Measurements from ENCODE around the gene PKD1L1.

DNA sequence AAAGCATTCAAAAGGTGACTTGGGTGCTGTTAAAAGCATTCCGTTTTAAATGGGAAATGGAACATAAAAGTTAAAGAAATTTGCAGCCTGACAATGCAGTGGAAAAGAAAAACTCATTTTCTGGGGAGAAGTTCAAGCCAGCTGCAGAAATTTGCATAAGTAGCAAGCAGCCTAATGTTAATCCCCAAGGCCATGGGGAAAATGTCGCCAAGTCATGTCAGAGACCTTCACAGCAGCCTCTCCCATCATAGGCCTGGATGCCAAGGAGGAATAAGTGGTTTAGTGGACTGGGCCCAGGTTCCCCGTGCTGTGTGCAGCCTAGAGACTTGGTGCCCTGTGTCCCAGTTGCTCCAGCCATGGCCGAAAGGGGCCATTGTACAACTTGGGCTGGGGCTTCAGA is 154.2 kb downstream of the PKD1L1 start:
- TF ChIP-seq ZFX (IDR thresholded peaks at IDR 0.05) (no peak), SIN3A (IDR thresholded peaks at IDR 0.05; ENCODE audit: low read depth) (no peak), POLR2A (IDR thresholded peaks at IDR 0.05; ENCODE audit: borderline replicate concordance, extremely low read depth, insufficient read depth, insufficient read length) (no peak), EZH2 (IDR thresholded peaks at IDR 0.05) (no peak), YY1 (IDR thresholded peaks at IDR 0.05; ENCODE audit: extremely low read depth, insufficient replicate concordance, low read depth, low read length) (no peak), ZNF274 (IDR thresholded peaks at IDR 0.05; ENCODE audit: low read depth, low read length) (no peak), ELF1 (IDR thresholded peaks at IDR 0.05; ENCODE audit: borderline replicate concordance, low read depth) (no peak), JUND (IDR thresholded peaks at IDR 0.05) (no peak), SP1 (IDR thresholded peaks at IDR 0.05; ENCODE audit: low read depth) (no peak), POLR2AphosphoS5 (IDR thresholded peaks at IDR 0.05; ENCODE audit: low read depth, low read length) (no peak), TCF7L2 (IDR thresholded peaks at IDR 0.05; ENCODE audit: borderline replicate concordance, extremely low read depth, insufficient read depth, insufficient read length) (no peak), SRF (IDR thresholded peaks at IDR 0.05; ENCODE audit: low read depth) (no peak)
- TF ChIP-seq, protein P1, sequence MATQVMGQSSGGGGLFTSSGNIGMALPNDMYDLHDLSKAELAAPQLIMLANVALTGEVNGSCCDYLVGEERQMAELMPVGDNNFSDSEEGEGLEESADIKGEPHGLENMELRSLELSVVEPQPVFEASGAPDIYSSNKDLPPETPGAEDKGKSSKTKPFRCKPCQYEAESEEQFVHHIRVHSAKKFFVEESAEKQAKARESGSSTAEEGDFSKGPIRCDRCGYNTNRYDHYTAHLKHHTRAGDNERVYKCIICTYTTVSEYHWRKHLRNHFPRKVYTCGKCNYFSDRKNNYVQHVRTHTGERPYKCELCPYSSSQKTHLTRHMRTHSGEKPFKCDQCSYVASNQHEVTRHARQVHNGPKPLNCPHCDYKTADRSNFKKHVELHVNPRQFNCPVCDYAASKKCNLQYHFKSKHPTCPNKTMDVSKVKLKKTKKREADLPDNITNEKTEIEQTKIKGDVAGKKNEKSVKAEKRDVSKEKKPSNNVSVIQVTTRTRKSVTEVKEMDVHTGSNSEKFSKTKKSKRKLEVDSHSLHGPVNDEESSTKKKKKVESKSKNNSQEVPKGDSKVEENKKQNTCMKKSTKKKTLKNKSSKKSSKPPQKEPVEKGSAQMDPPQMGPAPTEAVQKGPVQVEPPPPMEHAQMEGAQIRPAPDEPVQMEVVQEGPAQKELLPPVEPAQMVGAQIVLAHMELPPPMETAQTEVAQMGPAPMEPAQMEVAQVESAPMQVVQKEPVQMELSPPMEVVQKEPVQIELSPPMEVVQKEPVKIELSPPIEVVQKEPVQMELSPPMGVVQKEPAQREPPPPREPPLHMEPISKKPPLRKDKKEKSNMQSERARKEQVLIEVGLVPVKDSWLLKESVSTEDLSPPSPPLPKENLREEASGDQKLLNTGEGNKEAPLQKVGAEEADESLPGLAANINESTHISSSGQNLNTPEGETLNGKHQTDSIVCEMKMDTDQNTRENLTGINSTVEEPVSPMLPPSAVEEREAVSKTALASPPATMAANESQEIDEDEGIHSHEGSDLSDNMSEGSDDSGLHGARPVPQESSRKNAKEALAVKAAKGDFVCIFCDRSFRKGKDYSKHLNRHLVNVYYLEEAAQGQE (IDR thresholded peaks at IDR 0.05; ENCODE audit: low read depth), result no peak
- TF ChIP-seq, protein P2, sequence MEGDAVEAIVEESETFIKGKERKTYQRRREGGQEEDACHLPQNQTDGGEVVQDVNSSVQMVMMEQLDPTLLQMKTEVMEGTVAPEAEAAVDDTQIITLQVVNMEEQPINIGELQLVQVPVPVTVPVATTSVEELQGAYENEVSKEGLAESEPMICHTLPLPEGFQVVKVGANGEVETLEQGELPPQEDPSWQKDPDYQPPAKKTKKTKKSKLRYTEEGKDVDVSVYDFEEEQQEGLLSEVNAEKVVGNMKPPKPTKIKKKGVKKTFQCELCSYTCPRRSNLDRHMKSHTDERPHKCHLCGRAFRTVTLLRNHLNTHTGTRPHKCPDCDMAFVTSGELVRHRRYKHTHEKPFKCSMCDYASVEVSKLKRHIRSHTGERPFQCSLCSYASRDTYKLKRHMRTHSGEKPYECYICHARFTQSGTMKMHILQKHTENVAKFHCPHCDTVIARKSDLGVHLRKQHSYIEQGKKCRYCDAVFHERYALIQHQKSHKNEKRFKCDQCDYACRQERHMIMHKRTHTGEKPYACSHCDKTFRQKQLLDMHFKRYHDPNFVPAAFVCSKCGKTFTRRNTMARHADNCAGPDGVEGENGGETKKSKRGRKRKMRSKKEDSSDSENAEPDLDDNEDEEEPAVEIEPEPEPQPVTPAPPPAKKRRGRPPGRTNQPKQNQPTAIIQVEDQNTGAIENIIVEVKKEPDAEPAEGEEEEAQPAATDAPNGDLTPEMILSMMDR (IDR thresholded peaks at IDR 0.05 in 2 of 3, conservative IDR thresholded peaks at IDR 0.05 in 1 of 3; ENCODE audit: borderline replicate concordance in 1 of 3, insufficient read depth in 1 of 3, low read depth in 2 of 3, low read length in 2 of 3), result no peak

Data from HCT116 (cell line).